Breast epithelium (tissue), 3 donors: ENCODE data around the gene PKMYT1.

Experiments
- CTCF ChIP-seq, 3 donors: fragments of 450-650 bp; IDR thresholded peaks; one replicate each; pipeline ENCODE4 v1.5.1; 2016 to 2017; ENCODE audit warnings: antibody characterized with exemption in 3 of 3, mild to moderate bottlenecking in 3 of 3, moderate library complexity in 3 of 3
- POLR2A ChIP-seq: fragments of 450-650 bp; IDR thresholded peaks from one replicate; pipeline ENCODE4 v1.6.1; 2016; ENCODE audit warnings: antibody characterized with exemption, mild to moderate bottlenecking, moderate library complexity
- POLR2AphosphoS5 ChIP-seq, 3 donors: sonication (generic); formaldehyde crosslinking; IDR thresholded peaks; one replicate each; pipeline ENCODE4 v1.6.1; 2017; ENCODE audit warnings: antibody characterized with exemption in 3 of 3

- TF ChIP-seq POLR2AphosphoS5 (IDR thresholded peaks at IDR 0.05) (no peak), CTCF (IDR thresholded peaks at IDR 0.05) (no peak), POLR2A (no peak)
These were observed 21.1 kb upstream of the PKMYT1 start for GRCh38 chr16:3001316-3001715.
